ENCODE measurements around the gene HIVEP2.
A peak's percentile ranks its signal among the peaks of the same experiment; 100 is the strongest.

The HIVEP2 gene

DNA sequence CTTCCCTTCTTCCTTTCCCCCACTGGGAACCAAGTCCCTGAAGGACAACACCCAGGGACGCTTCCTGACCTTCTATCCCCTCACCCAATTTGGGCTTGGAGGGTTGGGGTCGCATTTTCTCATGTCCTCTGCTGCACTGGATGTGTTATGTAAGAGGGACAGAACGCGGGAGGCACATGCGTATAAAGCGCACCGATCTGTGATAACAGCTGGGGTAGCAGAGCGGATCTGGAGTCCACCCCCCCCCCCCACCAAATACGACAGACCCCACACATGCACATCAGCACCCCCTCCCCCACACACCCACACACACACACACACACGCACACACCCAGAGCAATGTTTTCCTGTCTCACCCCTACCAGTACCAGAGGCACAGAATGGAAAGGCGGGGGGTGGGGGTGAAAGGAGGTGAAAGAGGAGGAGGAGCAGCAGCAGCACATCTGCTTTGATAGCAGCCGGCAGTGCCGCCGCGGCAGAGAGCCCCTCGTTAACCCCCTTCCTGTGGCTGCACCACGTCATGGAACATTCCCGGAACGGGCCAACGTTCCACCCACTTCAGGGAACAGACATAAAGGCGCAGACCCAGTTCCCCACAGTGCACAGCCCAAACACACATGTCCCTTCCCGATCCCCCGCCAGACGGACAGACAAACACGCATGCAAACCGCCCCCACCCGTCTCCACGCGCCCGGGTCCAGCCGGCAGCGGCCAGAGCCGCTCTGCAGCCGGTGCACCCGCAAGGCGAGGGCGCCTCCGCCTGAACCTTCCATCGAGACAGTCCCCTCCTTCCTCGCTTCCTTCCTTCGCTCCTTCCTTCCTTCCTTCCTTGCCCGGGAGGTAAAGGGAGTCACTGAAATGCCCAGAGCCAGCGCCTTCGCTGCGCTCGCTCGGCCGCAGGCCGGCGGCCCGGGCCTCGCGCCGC is 590 bp downstream of the HIVEP2 start:
- DNase-seq, result peak; percentile 95

DNA sequence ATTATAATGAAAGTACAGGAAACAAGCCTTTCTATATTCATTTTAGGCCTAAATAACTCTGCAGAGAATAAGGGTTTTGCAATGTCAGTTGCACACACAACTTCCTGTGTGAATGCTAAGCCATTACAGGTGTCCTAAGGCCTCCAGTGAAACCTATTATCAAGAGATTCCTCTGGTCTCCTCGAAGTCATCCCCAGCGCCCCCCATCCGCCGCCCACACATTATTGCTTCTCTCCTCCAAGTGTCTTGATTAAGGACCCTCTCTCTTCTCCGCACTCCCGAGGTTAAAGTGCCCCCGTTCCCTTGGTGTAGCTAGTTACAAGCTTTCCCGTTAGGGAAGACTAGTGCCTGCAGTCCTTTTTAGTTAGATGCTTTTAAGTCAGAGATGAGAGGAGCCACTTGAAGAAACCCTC is 1.3 kb downstream of the HIVEP2 start:
- DNase-seq, result peak; percentile 75

DNA sequence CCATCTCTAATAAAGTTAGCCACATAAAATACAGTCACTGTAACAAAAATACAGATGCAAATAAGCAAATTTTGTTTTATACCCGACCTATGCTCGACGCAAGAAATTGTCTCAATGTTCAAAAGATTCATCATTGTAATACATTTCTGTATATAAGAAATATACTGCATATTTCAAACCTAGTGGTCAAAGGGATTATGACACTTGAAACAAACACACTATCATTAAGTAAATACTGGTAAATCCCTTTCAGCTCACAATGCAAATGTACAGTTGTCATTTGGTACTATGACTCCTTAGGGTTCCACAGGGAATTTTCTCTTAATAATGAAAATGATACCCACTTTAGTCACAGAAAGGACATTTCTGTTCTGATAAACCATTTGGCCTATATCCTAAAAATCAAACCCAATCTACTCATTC is 2.2 kb downstream of the HIVEP2 start:
- no peak for DNase-seq

DNA sequence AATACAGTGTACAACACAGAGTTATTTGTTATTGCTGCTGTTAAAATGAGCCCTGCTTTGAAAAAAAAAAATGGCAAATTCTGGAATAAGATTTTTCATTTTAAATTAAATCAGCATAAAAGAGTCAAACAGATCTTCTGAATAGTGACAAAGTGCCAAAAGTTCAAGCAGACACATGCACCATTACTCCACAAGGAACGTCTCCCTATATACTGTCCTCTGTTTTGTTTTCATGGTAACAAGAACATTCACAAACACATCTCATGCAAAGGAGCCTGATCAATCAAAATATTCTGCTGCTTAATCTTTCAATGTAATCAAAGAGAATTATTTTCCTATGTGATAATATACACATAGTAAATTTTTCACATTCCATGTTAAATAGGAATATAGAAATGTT is 2.7 kb downstream of the HIVEP2 start:
- DNase-seq, result no peak

DNA sequence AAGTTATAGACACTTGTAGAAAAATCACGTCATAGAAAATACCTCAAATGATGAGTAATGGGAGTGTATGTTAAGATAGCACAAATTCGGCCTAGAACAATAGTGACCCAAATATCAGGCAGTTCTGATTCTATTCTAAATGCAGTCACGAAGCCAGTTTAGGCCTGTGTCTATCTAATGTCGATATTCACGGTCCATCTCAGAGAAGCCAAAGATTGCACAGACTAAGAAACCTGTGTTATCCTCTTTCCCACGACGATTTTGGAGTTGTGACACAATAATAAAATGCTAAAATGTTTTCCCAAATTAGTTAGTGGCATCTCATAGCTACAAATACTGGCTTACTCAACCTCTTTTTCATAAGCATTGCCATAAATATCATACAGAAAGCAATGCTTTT is 4.0 kb downstream of the HIVEP2 start:
- DNase-seq, result no peak

DNA sequence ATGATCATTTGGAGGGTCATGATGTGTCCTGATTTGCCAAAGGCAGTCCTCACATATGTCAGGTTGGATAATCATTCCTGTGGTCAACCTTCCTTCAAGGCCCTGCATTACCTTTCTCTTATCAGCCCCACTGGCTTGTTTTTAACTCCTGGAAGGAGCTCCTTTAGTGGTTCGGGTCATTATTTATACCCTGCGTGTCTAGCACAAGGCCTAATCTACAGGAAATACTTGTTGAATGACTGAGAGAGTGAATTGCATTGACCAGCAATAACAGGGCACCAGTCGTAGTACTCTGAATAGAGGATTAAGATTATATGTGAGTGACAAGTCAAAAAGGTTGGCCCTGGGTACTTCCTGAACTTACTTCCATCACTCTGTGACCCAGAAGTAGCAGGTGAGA is 4.5 kb downstream of the HIVEP2 start:
- no peak for DNase-seq

DNA sequence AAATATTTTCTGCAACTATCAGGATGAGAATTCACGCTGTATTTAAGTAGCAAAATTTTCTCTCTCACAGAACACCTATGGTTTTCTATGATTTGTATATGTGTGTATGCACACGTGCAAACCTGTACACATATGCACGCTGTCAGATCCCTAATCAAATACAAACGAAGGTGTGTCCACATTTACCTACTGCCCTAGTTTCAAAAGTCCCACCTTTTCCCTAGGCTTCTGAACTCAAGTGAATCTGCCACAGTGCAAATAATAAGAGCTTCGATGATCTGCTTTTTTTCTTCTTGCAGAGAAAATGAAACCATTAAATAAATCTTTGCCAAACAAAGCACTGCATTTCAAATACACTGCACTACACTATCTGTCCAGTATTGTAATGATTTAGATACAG is 6.5 kb downstream of the HIVEP2 start:
- no peak for DNase-seq

DNA sequence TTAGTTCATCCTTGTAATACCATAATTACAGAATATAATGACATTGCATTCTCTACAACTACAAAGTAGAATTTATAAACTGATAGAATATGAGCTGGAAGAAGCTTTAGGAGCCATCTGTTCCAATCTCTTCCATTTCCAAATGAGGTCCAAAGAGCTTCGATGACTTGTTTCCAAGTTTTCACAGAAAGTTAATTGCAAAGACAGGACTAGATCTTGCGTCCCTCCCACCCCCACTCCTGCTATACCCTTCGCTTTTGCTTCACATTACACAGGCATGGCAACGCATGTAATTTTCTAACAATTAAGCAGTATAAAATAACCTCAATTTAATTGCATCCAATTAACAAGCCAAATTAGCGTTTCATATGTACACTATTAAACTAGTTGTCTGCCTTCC is 7.0 kb downstream of the HIVEP2 start:
- DNase-seq, result no peak

DNA sequence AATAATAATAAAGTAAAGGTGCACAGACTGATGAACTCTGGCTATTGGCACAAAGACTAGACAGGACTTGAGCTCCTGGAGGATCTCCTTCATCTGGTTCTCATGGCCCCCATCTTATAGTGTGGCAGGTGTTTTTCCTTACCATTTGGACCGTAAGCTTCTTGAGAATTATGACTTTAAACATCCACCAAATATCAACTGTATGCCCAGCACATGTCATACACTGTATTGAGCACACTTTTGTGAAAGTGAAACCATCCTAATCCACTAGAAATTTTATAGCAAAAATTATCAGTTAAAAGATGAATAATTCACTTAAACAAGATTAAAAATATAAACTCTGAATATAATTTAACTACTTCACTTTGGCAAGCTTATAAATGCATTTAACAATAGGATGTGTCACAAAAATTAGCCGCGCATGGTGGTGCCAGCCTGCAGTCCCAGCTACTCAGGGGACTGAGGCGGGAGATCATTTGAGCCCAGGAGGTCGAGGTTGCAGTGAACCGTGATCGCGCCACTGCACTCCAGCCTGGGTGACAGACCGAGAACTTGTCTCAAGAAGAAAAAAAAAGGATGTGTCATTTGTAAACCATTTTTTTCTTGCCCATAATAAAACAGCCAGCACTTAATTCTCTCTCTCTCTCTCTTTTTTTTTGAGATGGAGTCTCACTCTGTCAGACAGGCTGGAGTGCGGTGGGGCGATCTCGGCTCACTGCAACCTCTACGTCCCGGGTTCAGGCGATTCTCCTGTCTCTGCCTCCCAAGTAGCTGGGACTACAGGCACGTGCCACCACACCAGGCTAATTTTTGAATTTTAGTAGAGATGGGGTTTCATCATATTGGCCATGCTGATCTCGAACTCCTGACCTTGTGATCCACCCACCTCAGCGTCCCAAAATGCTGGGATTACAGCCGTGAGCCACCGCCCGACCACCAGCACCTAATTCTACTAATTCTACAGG is 9.1 kb downstream of the HIVEP2 start:
- no peak for DNase-seq

DNA sequence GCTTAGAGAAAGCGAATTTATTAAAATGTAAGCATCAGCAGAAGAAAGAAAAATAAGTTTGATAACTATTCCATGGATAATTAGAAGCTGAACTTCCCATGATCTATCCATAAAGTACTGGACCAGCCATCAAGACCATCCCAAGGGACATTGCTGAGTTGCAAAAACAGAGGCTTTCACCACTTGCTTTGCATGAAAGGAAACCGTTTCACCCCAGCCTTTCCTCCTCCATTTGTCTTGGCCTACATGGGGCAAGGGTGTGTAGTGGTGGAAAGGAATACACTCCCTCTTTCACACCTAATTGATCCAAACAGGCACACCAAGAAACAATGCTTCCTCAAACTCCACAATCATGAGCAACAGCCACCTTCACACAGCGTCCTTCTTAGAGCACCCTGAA is 10.4 kb downstream of the HIVEP2 start:
- DNase-seq, result no peak

DNA sequence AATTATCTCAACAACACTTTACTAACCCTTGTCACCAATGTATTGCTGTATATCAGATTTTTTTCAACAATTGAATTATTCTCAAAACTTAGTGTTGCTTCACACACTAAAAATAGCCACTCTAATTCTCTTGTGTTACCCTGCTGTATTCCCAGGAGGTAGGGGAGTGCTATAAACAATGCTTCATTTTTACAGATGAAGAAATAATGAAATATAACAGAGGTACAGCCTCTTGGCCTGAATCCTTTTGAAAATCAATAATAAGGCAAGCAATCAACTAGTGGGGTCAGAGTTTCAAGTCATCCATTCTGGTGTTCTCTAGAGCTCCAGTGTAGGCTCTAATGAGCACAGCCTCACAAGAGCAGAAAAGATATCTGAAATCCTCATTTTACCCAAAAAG is 10.9 kb downstream of the HIVEP2 start:
- no peak for DNase-seq

DNA sequence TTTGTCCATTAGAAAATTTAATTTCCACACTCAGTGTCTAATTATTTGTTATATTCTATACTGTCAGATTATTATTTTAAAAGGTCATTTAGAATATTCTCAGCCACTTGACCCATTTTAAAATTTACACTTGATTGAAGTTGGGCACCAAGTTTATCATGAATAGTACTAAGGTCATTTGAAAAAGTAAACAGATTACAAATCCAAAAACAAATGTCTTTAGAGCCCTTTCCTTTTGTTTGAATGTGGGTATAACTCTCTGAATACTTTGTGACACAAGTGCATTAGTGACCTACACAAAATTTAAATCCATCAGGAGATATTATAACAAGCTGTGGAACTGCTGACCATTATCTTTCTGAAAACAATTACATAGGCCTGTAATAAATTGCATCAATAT is 11.3 kb downstream of the HIVEP2 start:
- DNase-seq, result no peak

DNA sequence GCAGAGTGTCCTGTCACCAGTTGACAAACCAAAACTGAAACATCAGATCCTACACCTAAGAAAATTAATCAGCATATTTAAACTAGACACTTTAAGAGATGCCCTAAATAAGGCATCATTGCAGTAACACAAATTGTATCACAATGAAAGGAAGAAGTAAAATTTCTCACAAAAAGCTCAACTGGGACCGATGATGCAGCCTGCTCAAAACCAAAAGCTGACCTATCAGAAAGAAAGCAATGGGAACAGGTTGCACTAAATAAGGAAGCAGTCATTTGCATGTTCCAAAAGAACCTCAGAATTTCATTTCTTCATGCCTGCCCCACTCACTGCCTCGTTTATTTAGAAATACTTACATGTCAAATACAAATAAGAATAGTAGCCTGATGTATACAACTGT is 12.1 kb downstream of the HIVEP2 start:
- DNase-seq, result no peak

DNA sequence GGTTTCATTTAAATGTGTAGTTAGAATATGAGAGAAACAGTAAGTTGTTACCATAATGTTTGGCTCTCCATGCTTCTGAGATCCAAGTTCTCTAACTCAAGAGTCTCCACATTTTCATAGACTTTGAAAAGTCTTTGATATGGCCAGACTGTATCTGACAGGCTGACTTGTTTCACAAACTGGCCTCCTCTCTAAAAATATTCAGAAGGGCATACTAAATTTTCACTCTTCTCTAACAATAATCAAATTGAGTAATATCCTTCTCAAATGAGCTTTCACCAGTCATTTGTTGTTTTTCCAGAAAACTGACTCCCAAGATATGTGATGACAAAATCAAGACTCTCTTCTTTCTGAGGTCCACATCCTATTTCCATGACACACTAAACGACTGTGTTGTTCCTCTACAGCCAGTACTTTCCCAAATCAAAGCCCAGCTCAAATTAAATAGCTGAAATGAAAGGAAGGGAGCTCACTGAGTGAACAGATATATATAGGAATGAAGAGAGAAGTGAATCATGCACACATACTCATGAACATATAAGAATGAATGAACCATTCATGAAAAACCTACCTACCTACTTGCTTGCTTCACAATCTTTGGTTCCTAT is 15.1 kb downstream of the HIVEP2 start:
- no peak for DNase-seq

DNA sequence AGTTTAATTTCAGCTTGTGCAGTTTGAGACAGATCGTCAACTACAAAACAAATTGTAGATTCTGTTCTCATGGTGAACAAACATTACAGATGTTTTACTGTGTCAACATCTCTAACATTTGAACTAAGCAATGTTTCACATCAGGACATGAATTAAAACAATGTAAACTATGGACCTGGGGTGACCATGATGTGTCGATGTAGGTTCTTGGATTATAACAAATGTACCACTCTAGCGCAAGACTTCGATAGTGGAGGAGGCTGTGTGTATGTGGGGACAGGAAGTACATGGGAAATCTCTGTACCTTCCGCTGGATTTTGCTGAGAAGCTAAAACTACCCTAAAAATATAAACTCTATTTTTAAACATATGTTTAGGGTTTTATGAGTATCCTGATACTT is 17.1 kb downstream of the HIVEP2 start:
- no peak for DNase-seq

DNA sequence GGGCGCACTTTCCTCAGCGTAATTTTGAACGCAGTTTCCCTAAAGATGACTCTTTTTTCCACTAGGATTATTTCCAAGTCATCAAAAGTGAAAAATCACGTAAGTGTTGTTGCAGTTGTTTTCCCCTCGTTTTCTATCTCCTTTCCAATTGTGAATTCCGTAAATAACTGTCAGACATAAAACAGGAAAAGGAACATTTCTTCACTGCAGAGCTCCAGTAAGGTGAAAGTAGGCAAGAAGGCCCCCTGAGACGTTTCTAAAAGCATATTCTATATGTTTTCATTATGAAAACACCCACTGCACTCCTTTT is 17.8 kb downstream of the HIVEP2 start:
- no peak for DNase-seq

DNA sequence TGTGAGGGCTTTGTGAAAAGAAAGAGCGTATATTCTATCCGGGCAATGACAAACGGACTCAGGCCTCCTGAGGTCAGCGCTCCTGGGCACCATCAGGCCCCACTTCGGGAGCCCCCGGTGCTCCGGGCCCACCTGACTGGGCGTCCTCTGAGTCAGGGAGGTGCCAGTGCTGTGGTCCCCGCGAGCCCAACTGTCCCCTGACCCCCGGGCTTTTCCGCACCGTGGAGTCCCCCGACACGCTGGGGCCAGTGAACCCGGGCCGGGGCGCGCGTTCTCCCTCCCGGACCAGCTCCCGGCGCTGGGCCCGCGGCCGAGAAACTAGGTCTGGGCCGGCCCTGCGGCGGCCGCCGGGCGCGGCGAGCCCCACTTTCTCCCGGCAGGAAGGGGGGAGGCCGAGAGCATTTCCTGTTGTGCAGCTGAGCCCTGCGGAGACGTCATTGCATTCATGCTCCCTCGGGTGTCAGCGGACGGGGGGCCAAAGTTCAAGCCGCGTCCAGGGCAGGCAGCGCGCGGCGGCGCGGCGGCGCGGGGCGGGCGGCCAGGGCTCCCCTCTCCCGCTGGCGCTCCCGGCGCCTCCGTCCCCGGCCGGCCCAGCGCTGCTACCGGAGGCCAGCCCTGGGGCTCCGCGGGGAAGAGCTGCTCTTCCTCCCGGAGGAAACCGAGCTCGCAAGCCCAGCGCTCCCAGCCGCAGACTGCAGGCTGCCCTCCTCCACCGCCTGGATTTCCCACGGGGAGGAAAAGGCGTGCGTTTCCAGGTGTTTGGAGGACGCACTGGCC is 18.3 kb downstream of the HIVEP2 start:
- peak; percentile 83 for DNase-seq

DNA sequence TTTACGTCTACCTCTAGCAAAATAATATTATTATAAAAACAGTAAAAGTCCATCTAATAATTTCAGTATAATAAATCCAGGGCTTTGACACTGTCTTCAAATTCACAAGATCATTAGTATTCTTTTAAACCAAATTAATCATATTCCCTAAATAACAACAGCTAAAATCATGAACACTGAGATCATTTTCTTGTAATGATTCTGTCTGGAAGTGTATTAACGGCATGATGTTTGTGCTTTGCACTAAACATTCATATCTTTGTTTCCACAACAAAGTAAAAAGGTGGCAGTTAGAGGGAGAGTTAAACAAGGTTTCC is 18.8 kb downstream of the HIVEP2 start:
- no peak for DNase-seq

DNA sequence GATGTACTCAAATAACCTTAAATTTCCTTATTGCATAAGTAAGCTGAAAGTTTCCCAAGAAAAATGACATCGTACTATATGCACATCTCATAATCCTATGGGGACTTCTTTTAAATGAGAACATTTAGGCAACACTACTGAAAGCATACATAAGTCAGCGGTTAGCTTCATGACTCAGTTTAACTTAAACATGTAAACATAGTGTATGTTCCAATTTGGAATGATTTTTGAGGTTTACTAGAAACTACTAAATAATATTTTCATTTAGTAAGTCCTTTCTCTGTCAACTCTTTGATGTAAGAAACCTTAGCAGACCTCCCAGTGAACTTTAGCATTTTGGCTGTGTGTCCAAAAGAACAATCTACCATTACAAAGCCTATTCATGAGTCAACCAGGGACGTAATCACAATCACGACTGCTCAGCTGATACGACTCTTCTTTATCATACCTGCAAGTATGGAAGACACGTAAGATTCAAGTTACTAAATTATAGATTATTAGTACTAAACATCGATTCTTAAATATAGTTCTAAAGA is 19.3 kb downstream of the HIVEP2 start:
- no peak for DNase-seq

DNA sequence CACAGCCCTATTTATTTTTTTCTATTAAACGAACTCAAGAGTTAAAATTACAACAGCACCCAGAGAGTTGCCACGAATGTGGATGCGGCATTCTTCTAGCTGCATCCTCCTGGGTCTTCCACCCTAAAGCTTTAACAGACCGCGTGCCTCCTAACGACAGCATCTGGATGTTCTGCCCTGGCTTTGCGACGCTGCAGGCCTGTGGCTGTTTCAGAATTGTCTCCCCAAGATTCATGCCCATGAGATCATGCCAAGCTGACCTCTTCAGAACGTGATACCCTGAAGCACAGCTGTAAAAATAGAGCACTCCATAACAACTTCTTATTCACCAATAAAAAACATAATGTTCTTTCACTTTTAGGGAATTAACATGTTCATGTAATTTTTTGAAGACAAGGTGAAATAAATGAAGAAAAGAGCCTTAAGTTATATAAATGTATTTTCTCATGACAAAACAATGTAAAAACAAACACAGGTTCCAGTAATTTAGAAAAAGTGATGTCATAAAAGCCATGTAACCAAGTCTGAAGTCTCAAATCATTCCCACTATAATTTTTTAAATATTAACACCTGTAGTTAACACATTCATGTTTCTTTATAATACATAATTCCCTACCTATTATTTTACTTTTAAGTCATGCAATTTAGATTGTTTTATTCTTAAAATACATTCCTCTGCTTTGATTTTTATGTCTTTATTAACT is 26.5 kb downstream of the HIVEP2 start:
- DNase-seq, result no peak

DNA sequence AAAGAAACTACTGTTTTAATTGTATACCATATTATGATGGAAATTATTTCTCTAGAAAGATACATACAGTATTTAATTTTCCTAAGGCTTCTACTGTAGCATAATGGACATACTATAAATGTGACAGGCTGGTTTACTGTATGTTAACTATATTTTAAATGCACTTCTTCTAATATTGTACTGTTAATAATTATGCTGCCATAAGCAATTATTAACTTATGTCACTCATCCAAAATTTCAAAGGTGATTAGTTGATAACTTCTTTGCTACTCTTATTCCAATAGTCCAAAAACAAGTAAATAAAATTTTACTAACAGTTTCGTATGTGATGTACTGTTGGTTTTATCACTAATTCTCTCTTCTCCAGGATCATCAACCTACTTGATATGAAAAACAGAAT is 28.1 kb downstream of the HIVEP2 start:
- no peak for DNase-seq
